Stimulated activated CD4-positive, alpha-beta T cell treated with anti-CD3 and anti-CD28 coated beads, Interleukin-4, amount 100 ng/mL, for 24 hours (primary cell): ENCODE measurements around the gene ABCD1.
"Not testable (repeated sequence)": the region's sequence is repeated elsewhere in the genome, so short reads cannot be mapped to it uniquely, and the experiment has no call there.

Experiments
- DNase-seq: peaks from one replicate; pipeline ENCODE4 v3.0.0-alpha.2; 2020

ABCD1 gene

DNA sequence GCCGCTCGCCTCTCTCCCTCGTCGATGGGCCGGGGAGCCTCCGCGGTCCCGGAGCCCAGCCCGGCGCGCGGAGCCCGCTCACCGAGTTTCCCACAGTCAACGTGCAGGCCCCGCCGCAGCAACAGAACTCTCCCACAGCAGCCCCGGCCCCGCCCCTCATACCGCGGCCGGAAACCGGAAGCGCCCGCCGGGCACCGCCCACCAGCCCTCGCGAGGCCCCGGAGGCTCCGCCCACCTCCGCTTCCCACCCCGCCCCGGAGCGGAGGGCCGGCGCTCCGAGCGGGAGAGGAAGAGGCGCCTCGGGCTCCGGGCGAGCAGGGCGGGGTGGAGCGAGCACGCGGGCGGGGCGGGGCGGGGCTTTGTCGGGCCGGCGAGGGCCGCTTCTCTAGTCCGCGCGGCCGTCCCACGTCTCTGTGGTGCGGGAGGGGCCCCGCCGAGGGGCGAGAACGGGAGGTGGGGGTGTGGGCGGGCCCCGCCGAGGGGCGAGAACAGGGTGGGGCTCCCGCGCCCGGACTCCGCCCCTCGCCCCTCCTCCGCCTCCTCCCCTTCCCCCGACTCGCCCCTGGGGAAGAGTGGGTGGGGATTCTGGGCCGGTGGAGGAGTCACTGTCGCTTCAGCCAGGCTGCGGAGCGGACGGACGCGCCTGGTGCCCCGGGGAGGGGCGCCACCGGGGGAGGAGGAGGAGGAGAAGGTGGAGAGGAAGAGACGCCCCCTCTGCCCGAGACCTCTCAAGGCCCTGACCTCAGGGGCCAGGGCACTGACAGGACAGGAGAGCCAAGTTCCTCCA lies at the start of gene ABCD1, which contains the start of gene BCAP31:
TSS of gene ABCD1 (plus strand) at position 605 of the 787 bp plus-strand sequence. CDS start 411 bp downstream, outside the sequence.
TSS of gene BCAP31 (minus strand) at position 136 of the 787 bp plus-strand sequence. CDS start 1,143 bp downstream, outside the sequence.
- peak; percentile 85 for DNase-seq

DNA sequence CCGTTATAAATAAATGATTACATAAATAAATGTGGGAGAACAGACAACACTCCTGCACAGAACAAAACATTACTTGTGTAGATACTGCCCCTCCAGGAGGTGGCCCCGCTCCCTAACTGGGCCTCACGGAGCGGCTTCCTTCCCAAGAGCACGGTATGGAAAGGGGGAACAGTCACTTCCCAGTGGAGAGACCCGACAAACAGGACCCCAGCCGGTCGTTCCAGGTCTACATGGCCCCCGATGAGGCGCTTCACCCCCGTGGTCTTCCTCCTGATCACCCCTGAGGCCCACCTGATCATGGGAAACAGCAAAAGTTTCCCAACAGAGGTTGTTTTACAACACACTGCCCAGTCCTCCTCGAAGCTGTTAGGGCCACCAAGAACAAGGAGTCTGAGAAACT lies 43.5 kb upstream of the ABCD1 start:
- DNase-seq = no peak

DNA sequence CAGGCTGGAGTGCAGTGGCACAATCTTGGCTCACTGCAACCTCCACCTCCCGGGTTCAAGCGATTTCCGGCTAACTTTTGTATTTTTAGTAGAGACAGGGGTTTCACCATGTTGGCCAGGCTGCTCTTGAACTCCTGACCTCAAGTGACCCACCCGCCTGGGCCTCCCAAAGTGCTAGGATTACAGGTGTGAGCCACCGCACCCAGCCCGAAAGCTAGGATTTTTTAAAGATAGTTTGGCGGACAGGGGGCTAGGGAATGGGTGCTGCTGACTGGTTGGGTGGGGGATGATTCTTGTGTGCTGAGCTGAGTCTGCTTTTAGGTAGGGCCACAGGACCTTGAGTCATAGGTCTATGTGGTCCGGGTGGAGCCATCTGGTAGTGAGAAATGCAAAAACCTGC lies 41.2 kb upstream of the ABCD1 start:
- DNase-seq = not testable (repeated sequence)

DNA sequence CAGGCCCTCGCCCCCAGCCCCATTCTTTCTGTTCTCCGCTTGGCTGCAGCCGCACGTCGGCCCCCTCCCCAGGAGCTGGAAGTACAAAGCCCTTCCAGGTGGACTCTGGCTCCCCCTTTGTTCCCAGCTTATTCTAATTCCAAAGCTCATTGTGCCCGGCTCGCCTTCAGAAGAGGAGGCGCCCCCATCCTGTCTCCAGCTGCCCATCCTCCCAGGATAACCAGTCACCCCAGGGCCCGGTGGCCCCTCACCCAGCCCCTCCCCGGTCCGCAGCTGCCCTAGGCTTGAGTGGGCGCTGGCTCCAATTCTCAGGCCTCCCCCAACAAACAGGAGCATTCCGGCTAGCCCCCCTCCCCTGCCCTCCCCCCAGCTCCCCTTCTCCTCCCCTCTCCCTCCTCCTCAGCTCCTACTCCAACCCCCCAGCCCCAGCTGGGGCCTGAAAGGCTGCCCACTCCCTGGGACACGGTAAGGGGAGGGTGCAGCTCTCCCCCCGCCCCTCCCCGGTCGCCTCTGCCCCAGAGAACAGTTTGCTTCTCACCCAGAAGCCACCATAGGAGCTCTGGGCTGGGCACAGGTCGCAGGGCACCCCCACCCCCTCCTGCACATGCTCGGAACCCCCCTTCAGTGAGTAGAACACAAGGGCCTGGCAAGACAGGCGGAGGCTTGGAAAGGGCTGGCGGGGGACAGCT lies 40.0 kb upstream of the ABCD1 start:
- DNase-seq = no peak

DNA sequence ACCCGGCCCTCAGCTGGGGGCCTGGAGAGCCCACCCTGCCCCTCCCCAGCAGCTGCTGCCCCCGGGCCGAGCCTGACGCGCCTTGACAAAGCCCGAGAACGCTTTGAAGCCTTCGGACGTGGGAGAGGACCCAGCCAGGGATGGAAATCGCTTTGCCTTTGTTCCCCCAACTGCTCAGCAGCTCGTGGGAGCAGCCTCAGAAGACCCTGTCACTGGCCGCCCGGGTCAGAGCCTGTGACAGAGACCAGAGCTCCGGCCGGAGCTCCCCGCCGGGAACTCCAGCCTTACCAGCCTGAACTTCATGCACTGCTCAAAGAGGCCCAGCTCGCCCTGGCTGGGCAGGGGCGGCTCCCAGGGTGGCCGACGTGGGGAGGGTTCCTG lies 39.5 kb upstream of the ABCD1 start:
- DNase-seq = no peak

DNA sequence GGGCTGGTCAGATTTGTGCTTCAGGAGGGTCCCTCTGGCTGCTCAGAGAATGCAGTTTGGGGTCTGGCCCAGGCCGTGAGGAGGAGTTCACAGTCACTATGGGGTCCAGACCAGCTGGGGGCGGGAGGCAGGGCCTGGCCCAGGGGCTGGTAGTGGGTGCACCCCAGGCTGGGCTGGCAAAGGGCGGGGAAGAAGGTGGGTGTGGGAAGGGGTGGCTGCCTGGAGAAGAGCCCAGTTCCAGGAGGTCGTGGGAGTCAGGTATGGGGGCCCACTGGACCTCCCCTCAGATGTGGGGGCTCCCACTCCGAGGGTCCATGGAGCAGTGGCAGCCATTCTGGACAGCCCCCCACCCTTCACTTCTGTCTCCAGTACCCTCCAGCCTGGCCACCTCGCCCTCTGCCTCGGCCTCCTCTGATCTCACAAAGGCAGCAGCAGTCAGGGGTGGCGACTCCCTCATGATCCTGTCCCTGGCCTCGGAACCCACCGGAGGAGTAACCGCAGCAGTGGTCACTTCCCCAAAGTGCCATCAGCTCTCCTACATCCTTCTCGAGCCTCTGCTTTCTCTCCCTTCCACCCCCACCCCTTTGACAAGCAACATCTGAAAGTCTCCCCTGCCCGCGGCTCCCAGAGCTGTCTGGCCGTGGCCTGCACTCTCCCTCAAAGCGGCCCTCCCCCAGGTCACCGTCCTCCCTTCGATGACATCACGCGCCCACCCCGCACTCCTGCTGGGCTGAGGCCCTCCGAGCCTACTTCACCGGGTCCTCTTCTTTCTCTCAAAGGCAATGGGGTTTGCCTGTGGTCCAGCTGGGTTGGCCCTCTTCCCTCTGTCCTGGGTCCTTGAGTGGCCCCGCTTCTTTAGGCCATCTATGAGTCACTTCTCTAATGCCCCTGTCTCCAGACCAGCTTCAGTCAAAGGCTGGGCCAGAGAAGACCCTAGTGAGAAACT lies 38.6 kb upstream of the ABCD1 start:
- no peak for DNase-seq

DNA sequence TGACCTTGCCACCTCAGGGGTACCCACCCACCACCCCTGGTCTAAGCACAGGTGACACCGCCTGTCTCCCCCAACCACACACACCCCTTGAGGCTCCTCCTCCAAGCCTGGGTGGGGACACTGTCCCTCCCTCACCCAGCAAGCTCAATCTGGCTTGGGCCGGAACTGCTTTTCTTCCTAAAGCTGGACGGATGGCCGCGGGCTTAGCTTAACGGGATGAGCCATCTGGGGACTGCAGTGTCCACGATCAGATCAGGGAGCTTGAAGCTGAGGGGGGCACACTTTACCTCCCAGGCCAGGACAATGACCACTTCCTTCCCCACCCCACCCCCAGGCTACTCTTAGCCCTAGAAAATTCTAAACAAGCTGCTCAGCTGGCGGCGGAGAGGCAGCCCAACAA lies 37.9 kb upstream of the ABCD1 start:
- DNase-seq = no peak

DNA sequence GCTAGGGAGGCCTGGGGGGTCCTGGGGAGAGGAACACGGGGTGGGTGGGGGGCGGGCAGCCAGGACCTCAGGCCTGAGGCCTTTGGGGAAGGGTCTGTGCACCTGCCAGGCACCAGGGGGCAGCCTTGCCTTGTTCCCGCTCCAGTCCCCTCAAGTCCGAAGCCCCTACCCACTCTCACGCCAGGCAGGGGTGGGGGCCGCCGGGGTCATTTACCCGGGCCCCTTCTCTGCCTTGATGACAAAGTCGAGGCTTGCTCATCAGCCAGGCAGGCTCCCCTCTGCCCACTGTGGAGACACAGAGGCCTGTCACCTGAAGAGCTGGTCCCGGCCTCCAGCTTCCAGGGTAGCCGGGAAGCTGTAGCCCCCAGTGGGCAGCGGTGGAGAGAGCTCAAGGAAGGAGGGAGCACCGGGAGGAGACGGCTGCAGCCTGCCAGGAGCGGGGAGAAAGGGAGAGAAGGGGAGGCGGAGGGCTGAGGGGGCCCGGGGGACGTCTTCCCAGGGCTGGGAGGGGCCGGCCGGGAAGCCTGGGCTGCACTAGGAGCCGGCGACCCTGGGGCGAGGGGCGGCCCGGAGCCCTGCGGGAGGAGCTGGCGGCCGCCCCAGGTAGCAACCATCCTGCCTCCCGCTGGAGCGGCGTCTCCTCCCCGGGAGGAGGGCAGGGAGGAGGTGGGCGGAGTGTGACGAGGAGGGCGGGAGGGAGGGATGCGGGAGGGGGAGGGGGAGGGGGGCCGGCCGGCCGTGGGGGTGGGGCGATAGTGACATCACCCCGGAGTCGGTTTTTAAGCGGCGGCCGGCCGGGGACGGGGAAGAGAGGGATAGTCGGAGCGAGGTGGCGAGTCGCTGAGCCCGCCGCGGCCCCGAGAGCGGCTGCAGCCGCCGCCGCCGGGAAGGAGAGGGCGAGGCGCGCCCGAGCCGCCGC lies 37.3 kb upstream of the ABCD1 start, which contains the start of gene SLC6A8:
TSS of gene SLC6A8 (plus strand) at position 806 of the 919 bp plus-strand sequence. CDS start 649 bp downstream, outside the sequence.
- DNase-seq = peak; percentile 22

DNA sequence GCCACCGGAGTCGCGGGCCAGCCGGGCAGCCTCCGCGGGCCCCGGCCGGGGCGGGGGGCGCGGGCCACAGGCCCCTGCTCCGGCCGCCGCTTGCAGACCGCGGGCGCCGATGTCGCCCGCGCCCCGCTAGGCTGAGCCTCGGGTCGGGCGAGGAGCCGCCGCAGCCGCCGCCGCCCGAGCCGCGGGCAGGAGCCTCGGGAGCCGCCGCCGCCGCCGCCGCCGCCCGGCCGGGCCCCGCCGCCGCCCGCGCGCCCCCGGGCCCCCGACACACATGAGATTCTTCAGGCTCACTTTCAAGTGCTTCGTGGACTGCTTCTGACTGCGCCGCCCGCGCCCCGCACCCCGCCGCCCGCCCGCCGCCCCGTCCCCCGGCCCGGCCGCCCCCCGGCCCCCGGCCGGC lies 36.6 kb upstream of the ABCD1 start:
- no peak for DNase-seq

DNA sequence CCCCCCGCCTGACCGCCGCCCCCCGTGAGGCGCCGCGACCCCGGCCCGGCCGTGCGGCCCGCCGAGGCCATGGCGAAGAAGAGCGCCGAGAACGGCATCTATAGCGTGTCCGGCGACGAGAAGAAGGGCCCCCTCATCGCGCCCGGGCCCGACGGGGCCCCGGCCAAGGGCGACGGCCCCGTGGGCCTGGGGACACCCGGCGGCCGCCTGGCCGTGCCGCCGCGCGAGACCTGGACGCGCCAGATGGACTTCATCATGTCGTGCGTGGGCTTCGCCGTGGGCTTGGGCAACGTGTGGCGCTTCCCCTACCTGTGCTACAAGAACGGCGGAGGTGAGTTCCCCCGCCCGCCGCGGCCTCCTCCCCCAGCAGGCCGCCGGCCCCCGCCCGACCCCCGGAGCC lies 36.1 kb upstream of the ABCD1 start:
- DNase-seq = no peak

DNA sequence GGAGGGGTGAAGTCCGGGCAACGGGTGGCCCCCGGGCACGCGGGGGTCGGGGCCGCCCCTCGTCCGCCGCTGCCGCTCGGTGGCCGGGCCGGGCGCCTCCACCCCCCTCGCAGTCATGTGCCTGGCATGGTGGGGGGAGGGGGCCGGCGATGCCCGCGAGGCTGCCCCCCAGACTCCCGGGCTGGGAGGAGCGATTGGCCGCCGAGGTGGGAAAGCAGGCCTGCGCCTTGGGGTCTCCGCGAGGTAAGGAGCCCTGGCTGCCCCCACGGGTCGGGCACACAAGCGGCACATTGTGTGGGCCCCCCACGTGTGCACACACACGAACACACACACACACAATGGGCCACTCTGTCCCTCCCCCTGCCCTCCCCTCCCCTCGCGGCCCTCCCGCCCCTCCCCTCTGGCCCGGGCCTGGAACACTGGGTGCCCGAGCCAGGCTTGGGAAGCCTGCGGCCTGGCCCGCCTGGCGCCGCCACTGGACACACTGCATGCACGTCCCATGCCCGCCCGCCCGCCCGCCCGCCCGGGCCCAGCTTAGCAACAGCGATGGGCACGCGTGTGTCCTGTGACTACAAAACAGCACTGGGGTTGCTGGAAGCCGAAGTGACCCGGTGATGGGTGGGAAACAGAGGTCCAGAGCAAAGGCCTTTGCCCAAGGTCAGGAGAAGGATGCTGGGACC lies 35.6 kb upstream of the ABCD1 start:
- DNase-seq = no peak

DNA sequence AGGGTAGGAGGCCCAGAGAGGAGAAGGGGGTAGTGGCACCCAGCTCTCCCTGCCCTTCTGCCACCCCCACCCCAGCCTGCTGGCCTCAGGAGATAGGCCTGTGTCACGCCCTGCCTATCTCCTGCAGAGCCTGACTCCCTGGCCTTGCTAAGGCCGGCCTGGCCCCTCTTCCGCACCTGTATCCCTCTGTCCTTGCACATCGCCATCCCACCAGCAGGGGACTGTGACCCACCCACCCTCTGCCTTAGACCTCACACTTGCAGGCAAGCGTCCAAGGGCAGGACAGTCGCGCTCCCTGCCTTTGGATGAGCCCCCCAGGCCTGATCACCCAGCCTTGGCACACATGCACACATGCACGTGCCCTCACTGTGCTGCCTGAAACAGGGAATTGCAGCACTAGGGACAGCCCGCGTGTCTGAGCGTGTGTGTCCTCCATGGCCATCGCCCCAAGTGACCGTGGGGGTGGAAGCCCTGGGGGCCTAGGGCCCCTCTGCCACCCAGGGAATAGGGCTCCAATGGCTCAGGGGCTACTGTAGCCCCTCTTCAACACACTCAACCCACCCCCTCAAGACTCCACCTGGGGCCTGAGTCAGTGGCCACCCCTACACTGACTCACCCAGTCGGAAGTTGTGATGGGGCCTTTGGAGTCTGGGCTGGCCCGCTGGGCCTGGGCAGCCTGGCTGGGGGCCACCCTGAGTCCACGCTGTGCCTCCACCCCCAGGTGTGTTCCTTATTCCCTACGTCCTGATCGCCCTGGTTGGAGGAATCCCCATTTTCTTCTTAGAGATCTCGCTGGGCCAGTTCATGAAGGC lies 34.8 kb upstream of the ABCD1 start:
- no peak for DNase-seq

DNA sequence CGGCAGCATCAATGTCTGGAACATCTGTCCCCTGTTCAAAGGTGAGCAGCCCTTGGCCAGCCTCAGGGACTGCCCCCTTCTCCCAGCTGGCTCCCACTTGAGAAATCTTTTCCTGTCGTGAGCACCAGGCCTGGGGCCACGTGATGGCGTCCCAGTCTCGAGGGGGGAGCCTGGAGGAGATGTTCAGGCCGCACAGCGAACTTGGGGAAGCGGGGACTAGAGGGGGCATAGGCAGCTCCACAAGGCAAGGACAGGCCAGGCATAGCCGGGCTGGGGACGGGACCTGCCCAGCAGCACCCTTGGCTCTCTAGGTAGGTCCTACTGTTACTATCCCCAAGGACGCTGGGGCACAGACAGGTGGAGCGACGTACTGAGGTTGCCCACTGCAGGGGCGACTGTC lies 34.2 kb upstream of the ABCD1 start:
- no peak for DNase-seq

DNA sequence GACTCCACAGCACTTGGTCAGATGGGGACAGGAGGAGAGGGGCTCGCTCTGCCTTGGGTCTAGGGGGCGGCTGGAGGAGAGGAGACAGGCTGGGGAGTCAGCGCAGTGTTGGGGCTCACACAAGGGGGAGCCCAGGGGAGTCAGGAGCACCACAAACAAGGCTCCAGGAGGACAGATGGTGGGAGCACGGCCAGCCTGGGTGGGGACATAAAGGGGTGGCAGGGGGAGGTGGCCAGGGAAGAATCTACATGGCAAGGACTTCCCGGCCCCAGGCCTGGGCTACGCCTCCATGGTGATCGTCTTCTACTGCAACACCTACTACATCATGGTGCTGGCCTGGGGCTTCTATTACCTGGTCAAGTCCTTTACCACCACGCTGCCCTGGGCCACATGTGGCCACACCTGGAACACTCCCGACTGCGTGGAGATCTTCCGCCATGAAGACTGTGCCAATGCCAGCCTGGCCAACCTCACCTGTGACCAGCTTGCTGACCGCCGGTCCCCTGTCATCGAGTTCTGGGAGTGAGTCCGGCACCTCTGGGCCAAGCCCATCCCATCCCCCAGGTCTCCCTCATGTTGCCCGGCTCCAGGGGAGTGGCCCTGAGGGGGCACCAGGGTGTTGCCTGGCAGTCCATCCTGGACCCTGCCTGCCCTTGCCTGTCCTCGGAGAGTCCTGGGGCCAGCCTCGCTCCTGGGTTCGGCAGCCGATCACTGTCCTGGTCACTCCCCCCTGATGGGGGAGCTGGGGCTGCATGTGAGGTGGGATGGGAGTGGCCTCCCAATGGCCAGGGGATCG lies 33.4 kb upstream of the ABCD1 start:
- not testable (repeated sequence) for DNase-seq

DNA sequence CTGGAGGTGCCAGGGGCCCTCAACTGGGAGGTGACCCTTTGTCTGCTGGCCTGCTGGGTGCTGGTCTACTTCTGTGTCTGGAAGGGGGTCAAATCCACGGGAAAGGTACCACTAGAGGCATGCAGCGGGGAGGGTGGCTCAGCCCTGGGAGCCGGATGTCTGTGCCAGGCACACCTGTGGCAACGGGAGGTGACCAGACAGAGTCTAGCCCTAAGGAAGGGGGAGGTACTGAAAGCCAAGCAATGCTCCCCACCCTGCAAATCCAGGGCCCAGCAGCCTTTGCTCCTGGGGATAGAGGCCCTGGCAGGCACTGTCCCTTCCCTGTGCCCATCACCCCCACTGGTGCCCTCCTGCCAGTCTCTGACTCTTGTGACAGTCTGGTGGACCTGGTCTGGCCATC lies 32.7 kb upstream of the ABCD1 start:
- no peak for DNase-seq

DNA sequence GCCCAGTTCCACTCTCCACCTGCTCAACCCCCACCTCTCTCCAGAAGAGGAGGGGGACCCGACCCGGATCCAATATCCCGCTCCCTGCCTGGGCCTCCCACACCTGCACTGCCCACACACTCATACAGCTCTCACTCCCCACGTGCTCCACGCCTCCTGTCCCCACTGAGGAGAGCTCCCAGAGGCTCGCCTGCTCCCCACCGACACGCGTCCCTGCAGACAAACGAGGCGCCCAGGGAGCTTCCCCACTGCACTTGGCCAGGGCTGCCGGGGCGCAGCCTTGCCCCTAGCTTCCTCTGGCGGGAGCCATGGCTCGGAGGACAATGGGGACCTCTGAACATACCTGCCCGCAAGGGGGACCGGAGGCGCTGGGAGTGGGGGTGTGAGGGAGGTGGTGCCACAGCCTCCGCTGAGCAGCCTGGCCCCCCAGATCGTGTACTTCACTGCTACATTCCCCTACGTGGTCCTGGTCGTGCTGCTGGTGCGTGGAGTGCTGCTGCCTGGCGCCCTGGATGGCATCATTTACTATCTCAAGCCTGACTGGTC lies 32.0 kb upstream of the ABCD1 start:
- no peak for DNase-seq

DNA sequence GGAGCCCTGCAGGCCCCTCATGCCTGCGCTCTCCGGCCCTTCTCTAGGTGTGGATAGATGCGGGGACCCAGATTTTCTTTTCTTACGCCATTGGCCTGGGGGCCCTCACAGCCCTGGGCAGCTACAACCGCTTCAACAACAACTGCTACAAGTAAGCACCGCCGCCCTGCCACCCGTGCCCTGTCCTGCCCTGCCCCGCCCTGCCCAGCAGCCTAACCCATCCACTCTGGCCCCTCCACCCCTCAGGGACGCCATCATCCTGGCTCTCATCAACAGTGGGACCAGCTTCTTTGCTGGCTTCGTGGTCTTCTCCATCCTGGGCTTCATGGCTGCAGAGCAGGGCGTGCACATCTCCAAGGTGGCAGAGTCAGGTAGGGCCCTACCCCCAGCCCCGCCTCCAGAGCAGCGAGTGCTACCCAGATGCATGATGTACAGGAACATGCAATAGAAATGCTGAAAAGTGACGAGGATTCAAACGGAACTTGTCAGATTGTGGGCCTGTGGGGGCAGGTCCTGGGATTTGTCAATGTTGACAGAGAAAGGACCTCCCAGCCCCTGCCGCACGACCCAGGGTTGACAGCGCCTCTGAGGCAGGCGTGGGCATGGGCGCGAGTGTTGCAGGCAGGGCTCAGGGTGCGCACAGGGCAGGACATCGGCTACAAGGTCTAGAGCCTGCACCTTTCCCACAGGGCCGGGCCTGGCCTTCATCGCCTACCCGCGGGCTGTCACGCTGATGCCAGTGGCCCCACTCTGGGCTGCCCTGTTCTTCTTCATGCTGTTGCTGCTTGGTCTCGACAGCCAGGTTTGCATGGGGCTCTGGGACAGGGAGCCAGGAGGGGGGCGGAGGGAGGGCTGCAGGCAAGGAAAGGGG lies 31.2 kb upstream of the ABCD1 start:
- DNase-seq = no peak

DNA sequence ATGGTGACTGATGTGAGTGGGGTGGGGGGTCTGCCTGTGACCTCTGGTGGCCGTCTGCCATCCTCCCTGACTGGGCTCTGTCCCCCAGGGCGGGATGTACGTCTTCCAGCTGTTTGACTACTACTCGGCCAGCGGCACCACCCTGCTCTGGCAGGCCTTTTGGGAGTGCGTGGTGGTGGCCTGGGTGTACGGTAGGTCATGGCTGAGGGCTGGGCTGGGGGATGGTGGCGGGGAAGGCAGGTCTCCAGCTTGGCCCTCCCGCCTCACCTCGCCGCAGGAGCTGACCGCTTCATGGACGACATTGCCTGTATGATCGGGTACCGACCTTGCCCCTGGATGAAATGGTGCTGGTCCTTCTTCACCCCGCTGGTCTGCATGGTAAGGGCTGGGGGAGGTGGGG lies 30.4 kb upstream of the ABCD1 start:
- not testable (repeated sequence) for DNase-seq
